CD4-positive, alpha-beta T cell treated with Interleukin-4 for 4 hours (primary cell): ENCODE data around the gene FCMR.
A peak's percentile ranks its signal among the peaks of the same experiment; 100 is the strongest.
"Not testable (repeated sequence)": the region's sequence is repeated elsewhere in the genome, so short reads cannot be mapped to it uniquely, and the experiment has no call there.

Experiments
- DNase-seq: peaks from one replicate; pipeline ENCODE4 v3.0.0-alpha.2; 2020

Gene FCMR

DNA sequence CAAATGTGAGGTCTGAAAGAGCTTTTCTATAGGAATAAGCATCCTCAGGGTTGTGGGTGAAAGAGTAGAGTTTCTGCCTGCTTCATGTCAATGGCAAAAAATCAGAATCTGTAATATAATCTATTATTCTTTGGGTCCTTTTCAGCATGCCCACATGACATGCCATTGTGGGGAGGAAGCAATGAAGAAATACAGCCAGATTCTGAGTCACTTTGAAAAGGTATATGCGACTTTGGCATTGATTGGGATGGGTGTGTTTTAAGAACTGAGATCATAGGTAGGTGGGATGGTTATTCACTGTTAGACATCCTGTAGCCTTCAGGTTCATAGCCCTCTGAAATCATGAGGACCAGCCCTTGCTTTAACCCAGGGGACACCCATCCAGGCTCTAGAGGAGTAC, 54.5 kb downstream of the FCMR start:
- no peak for DNase-seq

GRCh38 chr1:206866062-206866461, 55.7 kb downstream of the FCMR start:
- DNase-seq: no peak

GRCh38 chr1:206864939-206865671, 56.6 kb downstream of the FCMR start, which contains the start of gene IL20:
IL20 (plus strand) TSS chr1:206865623; CDS start chr1:206865853, 230 bp downstream.
- DNase-seq: peak; percentile 75

- DNase-seq: no peak
Measured at GRCh38 chr1:206863266-206863665, 58.5 kb downstream of the FCMR start.

- DNase-seq: no peak
Measured at GRCh38 chr1:206860165-206860564, 61.6 kb downstream of the FCMR start.

DNA sequence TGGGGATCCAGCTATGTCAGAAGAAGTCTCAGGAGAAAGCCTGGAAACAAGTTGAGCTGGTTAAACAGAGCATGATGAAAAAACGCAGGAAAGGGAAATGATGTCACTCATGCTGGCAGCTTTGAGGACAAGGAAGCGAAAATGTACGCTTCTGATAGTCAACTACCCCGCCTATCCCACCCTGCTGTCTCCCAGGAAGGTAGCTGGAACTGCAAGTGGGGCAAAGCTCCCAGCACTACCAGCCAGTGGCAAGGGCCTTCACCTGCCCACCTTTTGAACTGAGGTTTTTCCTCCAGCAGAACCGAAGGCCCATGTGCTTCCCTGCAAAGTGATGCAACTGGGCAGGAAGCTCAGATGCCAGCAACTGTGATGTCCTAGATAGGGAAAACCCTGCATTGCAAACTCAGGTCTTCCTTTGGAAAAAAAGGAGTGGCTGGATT, 62.6 kb downstream of the FCMR start:
- DNase-seq: no peak

DNA sequence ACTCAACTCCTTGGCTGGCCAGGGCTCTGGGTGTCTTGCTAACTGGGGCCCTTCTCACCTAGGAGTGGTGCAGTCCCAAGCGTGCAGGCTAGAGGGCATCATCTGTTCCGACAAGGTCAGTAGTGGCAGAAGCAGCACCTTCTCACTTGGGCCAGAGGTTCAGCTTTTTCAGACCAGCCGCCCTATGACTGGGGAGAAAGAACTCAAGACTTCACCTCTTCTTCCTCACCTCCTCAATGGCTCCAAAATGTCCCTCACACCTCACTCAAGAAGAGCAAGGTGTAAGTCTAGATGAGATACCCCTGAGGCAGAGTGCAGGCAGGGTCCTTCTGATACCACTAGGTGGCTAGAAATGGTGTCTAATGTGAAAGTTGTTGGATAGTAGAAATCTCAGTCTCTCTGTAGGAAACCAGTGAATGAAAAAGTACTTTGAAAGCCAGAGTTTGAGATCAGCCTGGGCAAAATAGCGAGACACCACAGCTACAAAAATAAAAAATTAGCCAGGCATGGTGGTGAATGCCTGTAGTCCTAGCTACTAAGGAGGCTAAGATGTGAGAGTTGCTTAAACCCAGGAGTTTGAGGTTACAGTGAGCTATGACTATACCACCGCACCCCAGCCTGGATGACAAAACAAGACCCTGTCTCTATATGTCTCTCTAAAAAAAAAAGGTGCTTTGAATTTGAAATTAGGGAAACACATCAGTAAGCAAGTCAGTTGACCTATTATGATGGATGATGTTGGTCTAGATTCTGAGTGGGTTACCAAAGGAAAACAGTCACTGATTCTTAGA, 64.9 kb downstream of the FCMR start:
- DNase-seq: peak; percentile 6

- DNase-seq: no peak
Measured at GRCh38 chr1:206855859-206856258, 65.9 kb downstream of the FCMR start.

DNA sequence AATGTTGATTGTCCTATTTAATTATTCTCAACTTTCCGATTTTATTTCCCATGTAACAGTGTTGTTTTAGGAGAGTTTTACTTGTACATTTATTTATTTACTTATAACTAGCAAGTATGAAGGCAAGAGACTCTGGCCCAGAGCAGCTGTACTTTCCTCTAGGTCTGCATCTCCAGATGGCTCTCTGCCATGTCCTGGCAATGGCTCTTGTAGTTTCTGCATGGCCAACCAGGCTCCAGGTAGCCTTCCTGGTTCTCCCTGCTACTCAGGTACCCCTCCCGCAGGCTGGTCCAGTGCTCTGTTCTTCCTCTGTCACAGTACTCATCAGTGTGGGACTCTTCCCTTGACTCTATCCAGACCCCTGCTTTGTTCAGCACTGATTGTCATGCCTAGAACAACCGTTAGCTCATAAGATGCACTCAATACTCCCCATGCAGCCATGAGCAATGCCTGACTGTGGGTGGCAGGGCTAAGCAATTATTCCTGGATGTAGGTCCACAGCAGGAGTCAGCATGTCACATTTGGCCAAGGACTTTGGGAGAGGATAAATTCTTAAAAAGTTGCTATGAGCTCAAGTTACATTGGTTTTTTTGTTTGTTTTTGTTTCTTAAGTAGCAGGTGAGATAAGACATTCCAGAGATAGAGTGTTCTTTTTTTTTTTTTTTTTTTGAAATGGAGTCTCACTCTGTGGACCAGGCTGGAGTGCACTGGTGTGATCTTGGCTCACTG, 67.2 kb downstream of the FCMR start:
- no peak for DNase-seq

- not testable (repeated sequence) for DNase-seq
Measured at GRCh38 chr1:206853696-206854095, 68.0 kb downstream of the FCMR start.
